Ovary (tissue), 3 donors: ENCODE results near the gene QARS1.

Source experiments
- EP300 ChIP-seq: sonication (generic); formaldehyde crosslinking; IDR thresholded peaks from one replicate; pipeline ENCODE4 v1.6.1; 2017; ENCODE audit warnings: antibody characterized with exemption
- POLR2A ChIP-seq: fragments of 450-650 bp; IDR thresholded peaks from one replicate; pipeline ENCODE4 v1.6.1; 2017; ENCODE audit warnings: antibody characterized with exemption, mild to moderate bottlenecking, moderate library complexity
- TF ChIP-seq, protein P1 (sequence below), 3 donors: fragments of 450-650 bp in 2 of 3; fragments of 200-600 bp in 1 of 3; IDR thresholded peaks; one replicate each; pipeline versions ENCODE4 v1.5.1 to v1.8.0; 2016 to 2022; ENCODE audit warnings: antibody characterized with exemption in 3 of 3, mild to moderate bottlenecking in 1 of 3
- donor health status: DM: no; HTN: no; CAD: no.

DNA sequence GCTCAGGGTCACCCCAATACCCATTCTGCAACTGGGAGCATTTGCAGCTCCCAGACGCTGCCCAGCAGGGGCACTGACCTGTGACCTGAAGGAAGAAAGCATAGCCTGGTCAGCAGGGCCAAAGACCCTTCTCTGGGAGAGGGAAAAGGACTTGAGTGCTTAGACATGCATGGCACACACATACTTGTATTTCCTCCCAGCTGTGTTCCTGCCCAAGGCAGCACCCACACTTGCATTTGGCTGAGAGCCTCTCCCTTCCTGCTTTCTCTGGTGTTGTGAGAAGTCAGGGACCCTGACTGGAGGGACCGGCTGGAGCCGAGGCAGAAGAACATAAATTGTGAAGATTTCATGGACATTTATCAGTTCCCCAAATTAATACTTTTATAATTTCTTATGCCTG, 35.5 kb upstream of the QARS1 start:
- TF ChIP-seq, protein P1, sequence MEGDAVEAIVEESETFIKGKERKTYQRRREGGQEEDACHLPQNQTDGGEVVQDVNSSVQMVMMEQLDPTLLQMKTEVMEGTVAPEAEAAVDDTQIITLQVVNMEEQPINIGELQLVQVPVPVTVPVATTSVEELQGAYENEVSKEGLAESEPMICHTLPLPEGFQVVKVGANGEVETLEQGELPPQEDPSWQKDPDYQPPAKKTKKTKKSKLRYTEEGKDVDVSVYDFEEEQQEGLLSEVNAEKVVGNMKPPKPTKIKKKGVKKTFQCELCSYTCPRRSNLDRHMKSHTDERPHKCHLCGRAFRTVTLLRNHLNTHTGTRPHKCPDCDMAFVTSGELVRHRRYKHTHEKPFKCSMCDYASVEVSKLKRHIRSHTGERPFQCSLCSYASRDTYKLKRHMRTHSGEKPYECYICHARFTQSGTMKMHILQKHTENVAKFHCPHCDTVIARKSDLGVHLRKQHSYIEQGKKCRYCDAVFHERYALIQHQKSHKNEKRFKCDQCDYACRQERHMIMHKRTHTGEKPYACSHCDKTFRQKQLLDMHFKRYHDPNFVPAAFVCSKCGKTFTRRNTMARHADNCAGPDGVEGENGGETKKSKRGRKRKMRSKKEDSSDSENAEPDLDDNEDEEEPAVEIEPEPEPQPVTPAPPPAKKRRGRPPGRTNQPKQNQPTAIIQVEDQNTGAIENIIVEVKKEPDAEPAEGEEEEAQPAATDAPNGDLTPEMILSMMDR (IDR thresholded peaks at IDR 0.05), result no peak
- TF ChIP-seq POLR2A (no peak), EP300 (no peak)
